HEK293T (cell line): ENCODE data around the gene RIPOR2.
"Not testable (repeated sequence)": the region's sequence is repeated elsewhere in the genome, so short reads cannot be mapped to it uniquely, and the experiment has no call there.

Experiments
- CTCF ChIA-PET: fragments of 350-600 bp; formaldehyde crosslinking; extraction: SDS; loops from one replicate; lab custom pipeline; 2021; ENCODE audit warnings: antibody characterized with exemption, inconsistent platforms; lab: Yijun Ruan, JAX
- POLR2A ChIA-PET: fragments of 350-600 bp; formaldehyde crosslinking; extraction: SDS; loops from one replicate; lab custom pipeline; 2020; ENCODE audit warnings: antibody characterized with exemption, inconsistent platforms; lab: Yijun Ruan, JAX
- DNase-seq: peaks from one replicate; pipeline ENCODE4 v3.0.0; 2012; ENCODE audit warnings: mixed read lengths; ENCODE audit errors: extremely low spot score
- ARNT ChIP-seq: fragments of 450-650 bp; IDR thresholded peaks from 2 replicates; pipeline ENCODE4 v1.6.1; 2017; ENCODE audit warnings: mild to moderate bottlenecking
- BHLHE40 ChIP-seq: fragments of 450-650 bp; IDR thresholded peaks from 2 replicates; pipeline ENCODE4 v1.6.1; 2016; ENCODE audit warnings: mild to moderate bottlenecking, moderate library complexity, borderline replicate concordance
- CTBP1 ChIP-seq: fragments of 450-650 bp; IDR thresholded peaks from 2 replicates; pipeline ENCODE4 v1.6.1; 2016; ENCODE audit warnings: borderline replicate concordance
- ELF4 ChIP-seq: fragments of 450-650 bp; IDR thresholded peaks from 2 replicates; pipeline ENCODE4 v1.6.1; 2017; ENCODE audit warnings: antibody characterized with exemption
- FOXA1 ChIP-seq: fragments of 450-650 bp; IDR thresholded peaks from 2 replicates; pipeline ENCODE4 v1.6.1; 2016; ENCODE audit warnings: mild to moderate bottlenecking
- FOXK2 ChIP-seq: fragments of 450-650 bp; IDR thresholded peaks from 2 replicates; pipeline ENCODE4 v1.6.1; 2016; ENCODE audit warnings: mild to moderate bottlenecking
- FOXM1 ChIP-seq: fragments of 450-650 bp; IDR thresholded peaks from 2 replicates; pipeline ENCODE4 v1.6.1; 2017; ENCODE audit warnings: mild to moderate bottlenecking, borderline replicate concordance
- HDGF ChIP-seq: fragments of 450-650 bp; IDR thresholded peaks from 2 replicates; pipeline ENCODE4 v1.6.1; 2017; ENCODE audit warnings: antibody characterized with exemption, borderline replicate concordance
- L3MBTL2 ChIP-seq: fragments of 450-650 bp; conservative IDR thresholded peaks from 2 replicates; pipeline ENCODE4 v1.6.1; 2016; ENCODE audit warnings: mild to moderate bottlenecking
- LEF1 ChIP-seq: fragments of 450-650 bp; IDR thresholded peaks from 2 replicates; pipeline ENCODE4 v1.6.1; 2017; ENCODE audit warnings: mild to moderate bottlenecking, borderline replicate concordance
- NFRKB ChIP-seq: fragments of 450-650 bp; IDR thresholded peaks from 2 replicates; pipeline ENCODE4 v1.6.1; 2016; ENCODE audit warnings: mild to moderate bottlenecking, moderate library complexity
- SP1 ChIP-seq: fragments of 450-650 bp; IDR thresholded peaks from 2 replicates; pipeline ENCODE4 v1.6.1; 2017
- SUZ12 ChIP-seq: fragments of 450-650 bp; IDR thresholded peaks from 2 replicates; pipeline ENCODE4 v1.6.1; 2016; ENCODE audit warnings: mild to moderate bottlenecking
- TARDBP ChIP-seq: fragments of 450-650 bp; IDR thresholded peaks from 2 replicates; pipeline ENCODE4 v1.6.1; 2016
- ZNF384 ChIP-seq: fragments of 450-650 bp; IDR thresholded peaks from 2 replicates; pipeline ENCODE4 v1.6.1; 2016
- TF ChIP-seq, protein P1 (sequence below): fragments of 450-650 bp; IDR thresholded peaks from 2 replicates; pipeline ENCODE4 v1.6.1; 2016

Gene RIPOR2

DNA sequence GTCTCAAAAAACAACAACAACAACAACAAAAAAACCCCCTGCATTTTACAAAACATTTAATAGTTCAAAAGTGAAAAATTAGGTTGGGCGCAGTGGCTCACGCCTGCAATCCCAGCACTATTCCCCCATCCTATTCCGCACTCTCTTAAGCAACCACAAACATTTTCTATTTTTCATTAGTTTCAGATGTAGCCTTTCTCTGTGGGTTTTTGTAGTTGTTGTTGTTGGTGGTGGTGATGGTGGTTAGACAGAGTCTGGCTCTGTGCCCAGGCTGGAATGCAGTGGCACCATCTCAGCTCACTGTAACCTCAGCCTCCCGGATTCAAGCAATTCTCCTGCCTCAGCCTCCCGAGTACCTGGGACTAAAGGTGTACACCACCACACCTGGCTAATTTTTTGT lies 167.4 kb downstream of the RIPOR2 start:
- POLR2A ChIA-PET: no interaction called here
- CTCF ChIA-PET: no interaction called here
- no peak for DNase-seq
- TF ChIP-seq SUZ12: no peak
- TF ChIP-seq LEF1: no peak
- TF ChIP-seq ELF4: no peak
- TF ChIP-seq NFRKB: no peak
- no peak for TF ChIP-seq FOXK2
- TF ChIP-seq, protein P1, sequence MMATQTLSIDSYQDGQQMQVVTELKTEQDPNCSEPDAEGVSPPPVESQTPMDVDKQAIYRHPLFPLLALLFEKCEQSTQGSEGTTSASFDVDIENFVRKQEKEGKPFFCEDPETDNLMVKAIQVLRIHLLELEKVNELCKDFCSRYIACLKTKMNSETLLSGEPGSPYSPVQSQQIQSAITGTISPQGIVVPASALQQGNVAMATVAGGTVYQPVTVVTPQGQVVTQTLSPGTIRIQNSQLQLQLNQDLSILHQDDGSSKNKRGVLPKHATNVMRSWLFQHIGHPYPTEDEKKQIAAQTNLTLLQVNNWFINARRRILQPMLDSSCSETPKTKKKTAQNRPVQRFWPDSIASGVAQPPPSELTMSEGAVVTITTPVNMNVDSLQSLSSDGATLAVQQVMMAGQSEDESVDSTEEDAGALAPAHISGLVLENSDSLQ: no peak
- TF ChIP-seq L3MBTL2: no peak

- no peak for TF ChIP-seq SUZ12
- no peak for TF ChIP-seq FOXA1
- no peak for TF ChIP-seq TARDBP
- DNase-seq: no peak
- ChIA-PET CTCF (interaction anchor here (0.7 to 1.1 kb wide), 3 partner anchors 187 to 1301 kb away, joined by 3 to 6 read pairs (median 4); no protein-coding TSS in a partner anchor), POLR2A (no interaction called here)
Measured at GRCh38 chr6:24766680-24767462, 168.9 kb downstream of the RIPOR2 start.

DNA sequence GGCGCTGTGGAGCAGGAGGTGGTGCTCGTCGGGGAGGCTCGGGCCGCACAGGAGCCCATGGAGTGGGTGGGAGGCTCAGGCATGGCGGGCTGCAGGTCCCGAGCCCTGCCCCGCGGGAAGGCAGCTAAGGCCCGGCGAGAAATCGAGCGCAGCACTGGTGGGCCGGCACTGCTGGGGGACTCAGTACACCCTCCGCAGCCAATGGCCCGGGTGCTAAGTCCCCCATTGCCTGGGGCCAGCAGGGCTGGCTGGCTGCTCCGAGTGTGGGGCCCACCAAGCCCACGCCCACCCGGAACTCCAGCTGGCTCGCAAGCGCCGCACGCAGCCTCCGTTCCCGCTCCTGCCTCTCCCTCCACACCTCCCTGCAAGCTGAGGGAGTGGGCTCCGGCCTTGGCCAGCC lies 169.8 kb downstream of the RIPOR2 start:
- CTCF ChIA-PET, DNase-seq: not testable (repeated sequence)
- POLR2A ChIA-PET: interaction anchor here (1.2 kb wide), 1 partner anchor 44 kb away, joined by 4 read pairs; no protein-coding TSS in a partner anchor

DNA sequence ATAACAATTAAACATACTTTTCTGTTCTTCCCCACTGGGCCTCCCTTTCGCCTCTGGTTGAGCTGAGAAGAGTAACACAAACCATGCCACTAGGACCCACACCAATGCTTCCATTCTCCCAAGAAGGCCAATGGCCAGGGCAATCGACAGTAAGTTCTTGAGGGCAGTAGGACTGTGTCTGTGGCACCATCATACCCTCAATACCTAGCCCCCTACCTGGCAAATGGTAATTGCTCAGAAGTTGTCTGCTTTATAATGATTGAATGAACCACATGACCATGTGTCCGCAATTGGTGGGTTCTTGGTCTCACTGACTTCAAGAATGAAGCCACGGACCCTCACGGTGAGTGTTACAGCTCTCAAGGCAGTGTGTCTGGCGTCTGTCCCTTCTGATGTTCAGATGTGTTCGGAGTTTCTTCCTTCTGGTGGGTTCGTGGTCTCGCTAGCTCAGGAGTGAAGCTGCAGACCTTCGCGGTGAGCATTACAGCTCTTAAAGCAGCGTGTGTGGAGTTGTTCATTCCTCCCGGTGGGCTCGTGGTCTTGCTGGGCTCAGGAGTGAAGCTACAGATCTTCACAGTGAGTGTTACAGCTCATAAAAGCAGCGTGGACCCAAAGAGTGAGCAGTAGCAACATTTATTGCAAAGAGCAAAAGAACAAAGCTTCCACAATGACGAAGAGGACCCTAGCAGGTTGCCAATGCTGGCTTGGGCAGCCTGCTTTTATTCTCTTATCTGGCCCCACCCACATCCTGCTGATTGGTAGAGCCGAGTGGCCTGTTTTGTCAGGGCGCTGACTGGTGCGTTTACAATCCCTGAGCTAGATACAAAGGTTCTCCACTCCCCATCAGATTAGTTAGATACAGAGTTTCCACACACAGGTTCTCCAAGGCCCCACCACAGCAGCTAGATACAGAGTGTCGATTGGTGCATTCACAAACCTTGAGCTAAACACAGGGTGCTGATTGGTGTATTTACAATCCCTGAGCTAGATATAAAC lies 170.6 kb downstream of the RIPOR2 start:
- POLR2A ChIA-PET: interaction anchor here (1.2 kb wide), 1 partner anchor 43 kb away, joined by 4 read pairs; no protein-coding TSS in a partner anchor
- DNase-seq, CTCF ChIA-PET: not testable (repeated sequence)

GRCh38 chr6:24763578-24763977 lies 172.2 kb downstream of the RIPOR2 start:
- TF ChIP-seq TARDBP (no peak), CTBP1 (no peak)
- DNase-seq: no peak
- ChIA-PET POLR2A (interaction anchor here (1.4 kb wide), 1 partner anchor 11 kb away, joined by 3 read pairs; the partner anchor contains the start of gene GMNN), CTCF (no interaction called here)

DNA sequence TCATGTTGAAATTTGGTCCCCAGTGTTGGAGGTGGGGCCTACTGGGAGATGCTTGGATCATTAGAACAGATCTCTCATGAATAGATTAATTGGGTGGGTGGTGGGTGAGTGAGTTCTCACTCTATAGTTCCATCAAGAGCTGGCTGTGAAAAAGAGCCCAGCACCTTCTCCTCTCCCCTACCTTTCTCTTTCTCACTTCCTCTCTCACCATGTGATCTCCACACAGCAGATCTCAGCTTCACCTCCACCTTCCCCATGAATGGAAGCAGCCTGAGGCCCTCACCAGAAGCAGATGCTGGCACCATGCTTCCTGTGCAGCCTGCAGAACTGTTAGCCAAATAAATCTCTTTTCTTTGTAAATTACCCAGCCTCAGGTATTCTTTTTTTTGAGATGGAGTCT lies 173.9 kb downstream of the RIPOR2 start:
- ChIA-PET CTCF (interaction anchor here (1.3 kb wide), 1 partner anchor 181 kb away, joined by 3 read pairs; no protein-coding TSS in a partner anchor), POLR2A (interaction anchor here (1.2 kb wide), 1 partner anchor 40 kb away, joined by 5 read pairs; no protein-coding TSS in a partner anchor)
- DNase-seq: no peak
- TF ChIP-seq L3MBTL2 (no peak), ZNF384 (no peak), ARNT (no peak), BHLHE40 (no peak), FOXA1 (no peak), SUZ12 (no peak), CTBP1 (no peak), FOXM1 (no peak)

DNA sequence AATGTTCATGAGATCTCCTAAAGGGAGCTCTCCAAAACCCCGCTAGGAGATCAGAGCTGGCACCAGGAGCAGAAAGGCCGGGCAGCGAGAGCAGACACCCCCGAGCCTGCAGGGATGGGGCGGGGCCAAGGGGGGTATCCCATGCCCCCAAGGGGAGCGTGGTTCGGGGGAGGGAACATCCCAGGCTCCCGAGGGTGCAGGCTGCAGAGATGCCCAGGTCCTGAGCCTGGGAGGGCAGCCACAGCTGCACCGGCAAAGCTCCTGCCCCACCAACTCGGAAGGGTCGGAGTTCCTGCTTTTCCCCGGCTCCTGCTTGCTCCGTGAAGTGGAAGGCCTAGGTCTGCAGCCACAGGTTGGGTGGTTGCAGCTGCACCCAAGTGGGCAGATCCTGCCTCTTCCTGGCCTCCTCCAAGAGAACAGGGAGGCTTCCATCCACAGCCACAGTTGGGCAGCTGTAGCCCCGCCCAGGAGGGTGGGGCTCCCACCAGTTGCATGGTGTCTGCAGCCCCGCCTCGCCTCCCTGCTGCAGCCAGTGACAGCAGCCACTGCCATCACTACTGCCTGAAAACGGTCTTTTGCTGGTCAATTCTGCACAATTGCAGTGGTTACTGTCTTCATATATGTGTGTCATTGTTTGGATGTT lies 174.4 kb downstream of the RIPOR2 start:
- TF ChIP-seq HDGF: no peak
- TF ChIP-seq BHLHE40: no peak
- TF ChIP-seq FOXM1: no peak
- TF ChIP-seq FOXK2: no peak
- no peak for TF ChIP-seq LEF1
- no peak for TF ChIP-seq TARDBP
- no peak for TF ChIP-seq L3MBTL2
- no peak for TF ChIP-seq ARNT
- TF ChIP-seq FOXA1: no peak
- TF ChIP-seq SUZ12: no peak
- no peak for TF ChIP-seq SP1
- TF ChIP-seq ZNF384: no peak
- DNase-seq: peak; percentile 25
- ChIA-PET POLR2A (interaction anchor here (1.2 kb wide), 1 partner anchor 40 kb away, joined by 5 read pairs; no protein-coding TSS in a partner anchor), CTCF (interaction anchor here (1.3 kb wide), 1 partner anchor 180 kb away, joined by 3 read pairs; no protein-coding TSS in a partner anchor)
